Measurements from ENCODE around the gene LSM12. TPM values are rescaled to one million over a fixed set of nuclear protein-coding genes. Genes with fewer than 3 reads are reported as not detected.

LSM12 gene
- total RNA-seq, 1 experiment from 2014 or later: 128 TPM

- Histone ChIP-seq H3K14ac (ENCODE audit: insufficient read depth, low read length) (peak overlapping the region; percentile 61; the same call in 1 of the 2 replicates), H2BK20ac (ENCODE audit: low read depth, low read length, poor library complexity, severe bottlenecking) (no peak overlapping the region), H2AK5ac (ENCODE audit: insufficient read length, low read length) (no peak overlapping the region), H3K27me3 (ENCODE audit: insufficient read depth, low read length) (no peaks in the 10 kb centered on the region), H3K56ac (ENCODE audit: insufficient read length, low read depth, low read length) (no peak overlapping the region), H2BK120ac (ENCODE audit: low read depth, low read length, poor library complexity, severe bottlenecking) (no peak overlapping the region), H4K20me1 (ENCODE audit: control insufficient read depth, insufficient read depth, insufficient read length) (no peaks in the 10 kb centered on the region), H2BK12ac (ENCODE audit: insufficient read length, low read depth, low read length) (no peak overlapping the region), H3K27ac (ENCODE audit: insufficient read length, low read depth, low read length) (no peak overlapping the region), H3K4me2 (ENCODE audit: insufficient read depth, insufficient read length, low read length) (peak overlapping the region; percentile 72), H3K4ac (ENCODE audit: low read depth, low read length) (no peak overlapping the region), H3T11ph (ENCODE audit: low read length) (no peak overlapping the region), H3K18ac (ENCODE audit: insufficient read length, low read depth, low read length) (peak overlapping the region; percentile 23), H3K23ac (ENCODE audit: insufficient read length, low read depth, low read length) (no peak overlapping the region), H3K79me1 (ENCODE audit: insufficient read depth, low read depth, low read length, poor library complexity, severe bottlenecking) (no peaks in the 10 kb centered on the region), H3K23me2 (ENCODE audit: insufficient read length, low read depth, low read length, poor library complexity, severe bottlenecking) (peaks cover 6% of the 10 kb centered on the region), H2BK15ac (ENCODE audit: low read depth, low read length) (no peak overlapping the region), H3K79me2 (ENCODE audit: insufficient read depth, low read length) (no peaks in the 10 kb centered on the region), H3K9ac (ENCODE audit: extremely low read depth, insufficient read length, low read length) (no peak overlapping the region), H3K4me1 (ENCODE audit: insufficient read depth, low read length) (no peaks in the 10 kb centered on the region), H4K8ac (replicated peaks; ENCODE audit: insufficient read length, low read depth, low read length) (peak overlapping the region; percentile 68), H2AFZ (ENCODE audit: low read length) (peak overlapping the region; percentile 24), H2BK5ac (ENCODE audit: insufficient read length, low read length) (no peak overlapping the region), H4K5ac (ENCODE audit: insufficient read length, low read depth, low read length) (no peak overlapping the region), H4K91ac (ENCODE audit: insufficient read length, low read depth, low read length) (no peak overlapping the region), H3K9me3 (ENCODE audit: control insufficient read depth, low read depth, low read length) (no peaks in the 10 kb centered on the region)
- peak; percentile 86 for DNase-seq
- peak overlapping the region in 1 of 3 experiments; percentile 57; a peak in 1 of 7 replicates for H3K27ac Mint-ChIP-seq
- WGBS (ENCODE audit: extremely low coverage, insufficient read length, low lambda C conversion rate): no CpG with 5 or more reads among the region's 52 CpGs
- H3K36me3 Mint-ChIP-seq (ENCODE audit: insufficient read depth in 1 of 3, low read depth in 3 of 3): no peaks in the 10 kb centered on the region
- TF ChIP-seq CTCF (conservative IDR thresholded peaks at IDR 0.05): peak; percentile 95
- peaks cover 3 to 6% of the 10 kb centered on the region in 2 experiments; a peak in 3 of 4 replicates for H3K4me1 Mint-ChIP-seq
- peak overlapping the region; percentile 44 to 55; a peak in 4 of 5 replicates for H3K4me3 Mint-ChIP-seq
- peaks cover 19% of the 10 kb centered on the region for H3K27me3 Mint-ChIP-seq (ENCODE audit: low read depth)
- H3K9me3 Mint-ChIP-seq: no peaks in the 10 kb centered on the region
Measured at GRCh38 chr17:43994272-43995149, 72.0 kb downstream of the LSM12 start.

Measured in H9 (cell line).